Fibroblast of skin of left biceps (primary cell): ENCODE results near the gene SUFU.
A peak's percentile ranks its signal among the peaks of the same experiment; 100 is the strongest.
"Not testable (repeated sequence)": the region's sequence is repeated elsewhere in the genome, so short reads cannot be mapped to it uniquely, and the experiment has no call there.

Experiments
- DNase-seq, 2 experiments: peaks; one replicate each; pipeline ENCODE4 v3.0.0-alpha.2; 2013; ENCODE audit warnings: low read depth in 2 of 2

The SUFU gene

DNA sequence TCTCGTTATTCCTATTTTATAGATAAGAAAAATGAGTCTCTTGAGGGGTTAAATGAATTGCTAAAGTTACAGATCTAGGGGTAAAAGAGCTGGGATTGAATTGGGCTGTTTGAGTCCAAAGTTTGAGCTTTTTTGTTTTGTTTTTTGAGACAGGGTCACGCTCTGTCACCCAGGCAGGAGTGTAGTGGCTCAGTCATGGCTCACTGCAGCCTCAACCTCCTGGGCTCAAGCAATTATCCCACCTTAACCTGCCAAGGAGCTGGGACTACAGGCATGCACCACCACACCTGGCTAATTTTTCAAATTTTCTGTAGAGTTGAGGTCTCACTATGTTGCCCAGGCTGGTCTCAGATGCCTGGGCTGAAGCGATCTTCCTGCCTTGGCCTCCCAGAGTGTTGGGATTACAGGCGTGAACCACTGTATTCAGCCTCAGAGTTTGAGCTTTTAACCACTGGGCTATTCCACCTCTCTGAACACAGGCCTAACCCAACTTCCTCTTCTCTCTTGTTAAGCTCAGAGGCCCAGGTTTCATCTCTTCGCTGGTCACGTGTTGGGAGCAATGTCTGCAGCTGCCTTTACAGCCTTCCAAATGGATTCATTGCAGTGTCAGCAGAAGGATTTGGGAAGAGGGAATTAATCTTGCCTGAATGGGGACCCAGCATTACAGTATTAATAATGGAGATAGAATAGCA, 8.0 kb downstream of the SUFU start:
- no peak for DNase-seq

GRCh38 chr10:102514487-102515311, 10.9 kb downstream of the SUFU start:
- DNase-seq: no peak

DNA sequence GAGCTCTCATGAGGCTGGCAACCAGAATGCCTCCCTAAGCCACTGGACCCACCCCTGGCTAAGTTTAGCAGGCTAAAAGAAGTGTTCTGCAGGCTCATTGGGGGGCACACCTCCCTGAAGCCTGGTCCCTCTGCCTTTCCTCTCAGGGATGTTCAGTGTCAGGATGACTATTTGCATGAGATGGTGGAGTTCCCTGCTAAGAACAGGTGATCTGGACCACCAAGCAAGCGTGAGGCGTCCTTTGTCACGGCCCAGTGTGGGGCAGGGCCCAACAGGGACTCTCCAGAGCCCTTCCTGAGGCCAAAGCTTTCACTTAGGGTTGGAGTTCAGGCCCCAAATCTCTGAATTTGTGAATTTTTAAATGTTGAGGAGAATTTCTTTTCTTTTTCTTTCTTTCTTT, 12.0 kb downstream of the SUFU start:
- no peak for DNase-seq

- DNase-seq: peak in 1 of 2 experiments; percentile 16
These were observed 13.8 kb downstream of the SUFU start for GRCh38 chr10:102517553-102517952.

DNA sequence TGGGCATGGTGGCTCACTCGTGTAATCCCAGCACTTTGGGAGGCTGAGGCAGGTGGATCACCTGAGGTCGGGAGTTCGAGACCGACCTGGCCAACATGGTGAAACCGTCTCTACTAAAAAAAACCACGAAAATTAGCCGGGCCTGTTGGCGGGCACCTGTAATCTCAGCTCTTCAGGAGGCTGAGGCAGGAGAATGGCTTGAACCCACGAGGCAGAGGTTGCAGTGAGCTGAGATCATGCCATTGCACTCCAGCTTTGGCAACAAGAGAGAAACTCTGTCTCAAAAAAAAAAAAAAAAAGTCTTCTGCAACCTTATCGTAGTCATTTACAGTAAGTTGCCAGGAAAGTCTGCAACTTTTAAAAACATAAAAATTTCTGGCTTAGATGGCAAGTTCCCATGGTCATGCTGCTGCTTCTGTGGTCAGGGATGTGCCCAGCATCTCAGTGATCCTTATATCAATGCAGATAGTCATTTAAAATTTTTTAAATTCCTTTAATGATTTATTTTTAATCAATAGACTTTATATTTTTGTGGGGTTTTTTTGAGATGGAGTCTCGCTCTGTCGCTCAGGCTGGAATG, 15.6 kb downstream of the SUFU start:
- DNase-seq: no peak

DNA sequence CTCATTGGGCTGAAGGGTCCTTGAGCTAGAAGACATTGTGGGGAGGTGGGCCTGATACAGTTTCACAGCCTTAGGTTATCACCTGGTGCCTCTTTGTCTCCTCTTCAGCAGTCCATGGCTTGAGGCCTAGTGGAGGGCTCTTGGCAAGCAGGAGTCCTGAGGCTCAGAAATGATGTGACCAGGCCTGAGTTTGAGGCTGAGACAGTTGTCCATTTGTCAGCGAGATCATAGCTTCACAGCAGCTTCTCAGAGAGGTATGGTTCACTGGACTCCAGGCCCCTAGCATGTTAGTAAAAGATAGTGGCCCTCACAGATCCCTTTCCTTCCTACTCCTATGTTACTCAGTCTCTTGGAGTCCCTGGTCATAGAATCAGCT, 19.1 kb downstream of the SUFU start:
- no peak for DNase-seq

GRCh38 chr10:102523250-102524029, 19.7 kb downstream of the SUFU start:
- DNase-seq: peak; percentile 35

DNA sequence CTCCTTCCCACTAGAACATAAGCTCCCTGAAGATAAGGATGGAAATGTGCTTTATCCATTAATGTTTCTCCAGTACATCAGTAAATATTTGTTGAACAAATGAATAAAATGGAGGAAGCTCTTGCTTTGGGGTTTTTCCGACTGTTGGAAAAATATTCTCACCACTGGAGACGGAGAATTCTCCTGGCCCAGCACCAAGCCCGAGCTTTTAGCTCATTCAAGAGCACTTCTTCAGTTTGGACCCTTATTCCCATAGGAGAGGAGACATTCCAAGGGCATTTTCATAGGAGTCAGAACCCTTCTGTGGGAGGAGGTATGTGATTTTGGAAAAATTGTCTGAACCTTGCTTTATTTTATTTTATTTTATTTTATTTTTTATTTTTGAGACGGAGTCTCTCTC, 21.0 kb downstream of the SUFU start:
- no peak for DNase-seq

DNA sequence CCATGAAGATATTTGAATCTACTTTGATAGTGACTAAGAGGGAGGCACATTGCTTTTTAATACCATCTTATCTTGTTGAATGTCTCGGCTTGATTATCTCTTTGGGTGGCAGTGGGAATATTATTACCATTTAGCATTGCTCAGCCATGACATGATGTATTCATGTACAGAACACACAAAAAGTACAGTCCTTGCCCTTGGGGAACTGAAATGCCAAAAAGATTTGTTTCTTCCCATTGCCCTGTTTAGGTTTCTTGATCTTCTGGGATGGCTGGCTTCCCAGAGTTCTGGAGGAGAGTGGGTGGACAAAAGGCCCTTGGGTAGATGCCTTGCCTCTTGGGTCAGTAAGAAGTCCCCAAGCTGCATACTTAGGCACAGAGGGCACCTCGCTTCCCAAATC, 23.8 kb downstream of the SUFU start:
- no peak for DNase-seq

DNA sequence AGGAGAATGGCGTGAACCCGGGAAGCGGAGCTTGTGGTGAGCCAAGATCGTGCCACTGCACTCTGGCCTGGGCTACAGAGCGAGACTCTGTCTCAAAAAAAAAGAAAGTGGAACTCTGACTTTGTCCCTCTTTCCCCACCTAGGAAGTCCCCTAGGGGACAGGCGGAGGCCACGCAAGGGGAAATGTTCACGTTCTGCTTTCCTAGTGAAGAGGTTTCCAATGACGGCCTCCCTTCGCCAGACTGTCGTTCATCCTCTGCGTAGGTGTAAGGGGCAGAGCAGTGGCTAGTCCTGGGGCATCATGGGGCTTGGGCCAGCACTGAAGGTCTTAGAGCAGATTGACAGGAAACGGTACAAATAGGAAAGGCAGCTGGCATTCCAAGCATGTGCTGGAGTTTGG, 30.6 kb downstream of the SUFU start:
- no peak for DNase-seq

- not testable (repeated sequence) for DNase-seq
These were observed 31.2 kb downstream of the SUFU start for GRCh38 chr10:102534966-102535365.

GRCh38 chr10:102535481-102536147, 31.8 kb downstream of the SUFU start:
- DNase-seq: no peak

DNA sequence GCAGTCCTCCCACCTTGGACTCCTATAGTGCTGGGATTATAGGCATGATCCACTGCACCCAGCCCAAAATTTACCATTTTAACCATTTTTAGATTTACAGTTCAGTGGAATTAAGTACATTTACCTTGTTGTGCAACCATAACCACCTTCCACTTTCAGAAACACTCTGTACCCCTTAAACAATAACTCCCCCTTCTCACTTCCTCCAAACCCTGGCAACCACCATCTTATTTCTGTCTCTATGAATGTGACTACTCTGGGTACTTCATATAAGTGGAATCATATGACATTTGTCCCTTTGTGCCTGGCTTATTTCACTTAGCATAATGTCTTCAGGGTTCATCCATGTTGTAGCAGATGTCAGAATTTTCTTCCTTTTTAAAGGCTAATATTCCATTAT, 33.6 kb downstream of the SUFU start:
- DNase-seq: no peak

- DNase-seq: no peak
These were observed 34.2 kb downstream of the SUFU start for GRCh38 chr10:102537948-102538347.

DNA sequence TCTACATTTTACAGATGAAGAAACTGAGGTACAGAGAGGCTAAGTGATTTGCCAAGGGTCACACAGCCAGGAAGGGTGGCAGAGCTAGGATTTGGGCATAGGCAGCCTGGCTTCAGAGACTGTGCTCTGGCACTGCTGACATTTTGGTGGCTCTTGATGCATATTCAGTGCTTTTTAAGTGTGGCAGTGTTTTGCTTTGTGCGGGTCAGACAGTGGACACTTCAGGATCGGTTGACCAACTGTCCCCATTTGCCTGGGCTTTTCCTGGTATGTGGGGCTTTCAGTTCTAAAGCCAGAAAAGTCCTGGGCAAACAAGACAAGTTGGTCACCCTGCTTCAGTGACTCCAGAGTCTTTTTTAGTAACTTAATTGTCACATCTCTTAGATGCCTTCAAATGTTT, 35.0 kb downstream of the SUFU start:
- DNase-seq: no peak

GRCh38 chr10:102540023-102540422, 36.3 kb downstream of the SUFU start:
- no peak for DNase-seq

- DNase-seq: no peak
These were observed 39.1 kb downstream of the SUFU start for GRCh38 chr10:102542800-102543418.

DNA sequence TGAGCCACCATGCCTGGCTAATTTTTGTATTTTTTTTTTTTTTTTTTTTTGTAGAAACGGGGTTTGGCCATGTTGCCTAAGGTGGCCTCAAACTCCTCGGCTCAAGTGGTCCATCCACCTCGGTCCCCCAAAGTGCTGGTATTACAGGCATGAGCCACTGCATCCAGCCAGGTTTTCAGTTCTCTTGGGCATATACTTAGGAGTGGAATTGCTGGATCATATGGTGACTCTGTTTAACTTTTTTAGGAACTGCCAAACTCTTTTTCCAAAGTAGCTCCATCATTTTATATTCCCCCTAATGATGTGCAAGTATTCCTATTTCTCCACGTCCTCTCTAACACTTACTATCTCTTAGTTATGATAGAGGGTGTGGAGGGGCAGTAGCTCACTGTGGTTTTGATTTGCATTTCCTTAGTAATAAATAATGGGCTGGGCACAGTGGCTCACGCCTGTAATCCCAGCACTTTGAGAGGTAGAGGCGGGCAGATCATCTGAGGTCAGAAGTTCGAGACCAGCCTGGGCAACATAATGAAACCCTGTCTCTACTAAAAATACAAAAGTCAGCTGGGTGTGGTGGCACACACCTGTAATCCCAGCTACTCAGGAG, 41.6 kb downstream of the SUFU start:
- DNase-seq: no peak

- DNase-seq: no peak
These were observed 42.2 kb downstream of the SUFU start for GRCh38 chr10:102545997-102546396.

GRCh38 chr10:102546606-102547320, 43.0 kb downstream of the SUFU start:
- DNase-seq: peak; percentile 26 to 28
